Kidney (tissue), 14 donors: Measurements from ENCODE around the gene FARS2. TPM values are rescaled to one million over a fixed set of nuclear protein-coding genes. Genes with fewer than 3 reads are reported as not detected.

Experiments used
- DNase-seq, 5 donors: peaks; one replicate each; pipeline ENCODE4 v3.0.0-alpha.2; 2013 to 2020
- FAIRE-seq: peaks from 2 replicates; lab custom pipeline; 2012; peaks lifted over from hg19 to GRCh38; lab: Jason Lieb, UNC
- H3K27ac ChIP-seq, 2 donors: one replicate each; pipeline ENCODE4 v1.7.0; 2013; ENCODE audit warnings: low read depth in 2 of 2, low read length in 2 of 2, inconsistent platforms in 1 of 2
- H3K27me3 ChIP-seq: one replicate; pipeline ENCODE4 v1.7.1; 2013; ENCODE audit warnings: low read length, inconsistent platforms; ENCODE audit not compliant: control insufficient read depth, insufficient read depth
- H3K36me3 ChIP-seq, 3 donors: one replicate each; pipeline versions ENCODE4 v1.7.0 to v1.7.1; 2013; ENCODE audit warnings: low read length in 3 of 3, control low read depth in 1 of 3, inconsistent platforms in 1 of 3; ENCODE audit not compliant: insufficient read depth in 3 of 3, control insufficient read depth in 2 of 3
- H3K4me1 ChIP-seq, 3 donors: one replicate each; pipeline versions ENCODE4 v1.7.0 to v1.7.1; 2013; ENCODE audit warnings: low read length in 3 of 3, inconsistent platforms in 1 of 3, low read depth in 1 of 3; ENCODE audit not compliant: control insufficient read depth in 2 of 3, insufficient read depth in 2 of 3
- H3K4me3 ChIP-seq, 3 donors: one replicate each; pipeline versions ENCODE4 v1.7.0 to v1.8.1; 2013; ENCODE audit warnings: low read length in 3 of 3, control low read depth in 1 of 3, inconsistent platforms in 1 of 3
- H3K9ac ChIP-seq, 3 donors: one replicate each; pipeline versions ENCODE4 v1.7.0 to v1.7.1; 2013; ENCODE audit warnings: low read length in 3 of 3, control low read depth in 1 of 3, inconsistent platforms in 1 of 3
- H3K9me3 ChIP-seq, 3 donors: one replicate each; pipeline versions ENCODE4 v1.7.0 to v1.7.1; 2013; ENCODE audit warnings: low read length in 3 of 3, control low read depth in 1 of 3, inconsistent platforms in 1 of 3; ENCODE audit not compliant: control insufficient read depth in 2 of 3, insufficient read depth in 1 of 3
- intact Hi-C: fragments of 100-400 bp; cut with DNase I; formaldehyde crosslinking; loops from one replicate; pipeline ENCODE4 v1.11.1; 2022
- polyA plus RNA-seq: library from polyadenylated mRNA; stranded (reverse); fragments of 350-450 nt; fragmentation: Illumina TruSeq; extraction: RNeasy Lipid Tissue Mini Kit (QIAGEN cat#74804); gene quantifications from one replicate; pipeline ENCODE4 v1.2.3, GENCODE V29; 2014; ENCODE audit warnings: low read depth, low replicate concordance; ENCODE audit not compliant: insufficient read depth
- total RNA-seq: library from RNA; stranded (reverse); fragmentation: NEBNext Ultra II Directional; extraction: Animal tissue kit (Norgen Biotek cat#: 25700); gene quantifications from one replicate; pipeline ENCODE4 v1.2.1, GENCODE V29; 2021
- TF ChIP-seq, protein P1 (sequence below): IDR thresholded peaks from 3 replicates; pipeline ENCODE4 v1.5.1; 2012; ENCODE audit warnings: mild to moderate bottlenecking, moderate library complexity, borderline replicate concordance; ENCODE audit not compliant: insufficient read depth; ENCODE audit errors: extremely low read depth
- donor health status: control.
- donor health status: control.
- donor health status: control.
- donor health status: control.
- donor health status: control.
- donor health status: DM: yes; HTN: yes; CAD: no.
- donor health status: Normal renal cell carcinoma (clear cell type).

FARS2 gene
- total and polyA plus RNA-seq, 2 donors from 2014 or later, result 22.1 to 24.8 TPM

- no peak overlapping the region for H3K4me3 ChIP-seq
- intact Hi-C loops, result no loop called here
- FAIRE-seq (no peak), DNase-seq (no peak)
- no peak overlapping the region for H3K27ac ChIP-seq
- H3K27me3 ChIP-seq, result no peaks in the 10 kb centered on the region
- H3K4me1 ChIP-seq, result no peaks in the 10 kb centered on the region
- no peaks in the 10 kb centered on the region for H3K36me3 ChIP-seq
- H3K9ac ChIP-seq, result no peak overlapping the region
- TF ChIP-seq, protein P1, sequence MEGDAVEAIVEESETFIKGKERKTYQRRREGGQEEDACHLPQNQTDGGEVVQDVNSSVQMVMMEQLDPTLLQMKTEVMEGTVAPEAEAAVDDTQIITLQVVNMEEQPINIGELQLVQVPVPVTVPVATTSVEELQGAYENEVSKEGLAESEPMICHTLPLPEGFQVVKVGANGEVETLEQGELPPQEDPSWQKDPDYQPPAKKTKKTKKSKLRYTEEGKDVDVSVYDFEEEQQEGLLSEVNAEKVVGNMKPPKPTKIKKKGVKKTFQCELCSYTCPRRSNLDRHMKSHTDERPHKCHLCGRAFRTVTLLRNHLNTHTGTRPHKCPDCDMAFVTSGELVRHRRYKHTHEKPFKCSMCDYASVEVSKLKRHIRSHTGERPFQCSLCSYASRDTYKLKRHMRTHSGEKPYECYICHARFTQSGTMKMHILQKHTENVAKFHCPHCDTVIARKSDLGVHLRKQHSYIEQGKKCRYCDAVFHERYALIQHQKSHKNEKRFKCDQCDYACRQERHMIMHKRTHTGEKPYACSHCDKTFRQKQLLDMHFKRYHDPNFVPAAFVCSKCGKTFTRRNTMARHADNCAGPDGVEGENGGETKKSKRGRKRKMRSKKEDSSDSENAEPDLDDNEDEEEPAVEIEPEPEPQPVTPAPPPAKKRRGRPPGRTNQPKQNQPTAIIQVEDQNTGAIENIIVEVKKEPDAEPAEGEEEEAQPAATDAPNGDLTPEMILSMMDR, result no peak
- no peaks in the 10 kb centered on the region for H3K9me3 ChIP-seq
These were observed 254.7 kb downstream of the FARS2 start for GRCh38 chr6:5516036-5516435.

- TF ChIP-seq, protein P1, result no peak
- Histone ChIP-seq H3K27ac (no peak overlapping the region), H3K4me3 (no peak overlapping the region), H3K4me1 (no peaks in the 10 kb centered on the region), H3K9ac (no peak overlapping the region), H3K36me3 (no peaks in the 10 kb centered on the region), H3K9me3 (no peaks in the 10 kb centered on the region), H3K27me3 (no peaks in the 10 kb centered on the region)
- no peak for DNase-seq
- no peak for FAIRE-seq
- intact Hi-C loops, result no loop called here
These were observed 256.5 kb downstream of the FARS2 start for GRCh38 chr6:5517796-5518195.

DNA sequence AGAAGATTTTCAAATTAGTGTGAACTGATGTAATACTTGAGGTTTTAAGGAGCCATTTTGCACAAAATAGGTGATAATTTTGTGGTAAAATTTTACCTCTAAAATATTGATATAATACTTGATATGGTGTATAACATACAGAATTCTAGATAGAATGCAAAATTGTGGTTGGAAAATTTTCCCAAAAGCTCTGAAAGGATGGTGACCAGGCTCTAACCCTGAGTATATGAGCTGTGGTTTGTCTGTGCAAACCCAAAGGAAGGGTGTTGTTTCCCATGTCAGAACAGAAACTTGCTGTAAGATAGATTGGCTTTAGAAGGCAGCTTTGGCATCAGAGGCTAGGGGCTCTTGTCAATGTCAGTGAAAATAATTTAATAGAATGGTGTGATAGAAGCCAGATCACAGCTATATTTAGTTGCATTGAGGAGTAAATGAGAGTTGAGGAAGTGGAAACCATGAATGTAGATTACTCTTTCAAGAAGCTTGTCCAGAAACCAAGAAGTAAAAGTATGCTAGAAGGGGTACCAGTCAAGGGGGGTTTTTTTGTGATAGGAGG, 257.7 kb downstream of the FARS2 start:
- DNase-seq (no peak), FAIRE-seq (no peak)
- Histone ChIP-seq H3K27me3 (no peaks in the 10 kb centered on the region), H3K4me3 (no peak overlapping the region), H3K4me1 (no peaks in the 10 kb centered on the region), H3K9me3 (no peaks in the 10 kb centered on the region), H3K27ac (no peak overlapping the region), H3K36me3 (no peaks in the 10 kb centered on the region), H3K9ac (no peak overlapping the region)
- TF ChIP-seq, protein P1, result no peak
- intact Hi-C loops, result no loop called here

DNA sequence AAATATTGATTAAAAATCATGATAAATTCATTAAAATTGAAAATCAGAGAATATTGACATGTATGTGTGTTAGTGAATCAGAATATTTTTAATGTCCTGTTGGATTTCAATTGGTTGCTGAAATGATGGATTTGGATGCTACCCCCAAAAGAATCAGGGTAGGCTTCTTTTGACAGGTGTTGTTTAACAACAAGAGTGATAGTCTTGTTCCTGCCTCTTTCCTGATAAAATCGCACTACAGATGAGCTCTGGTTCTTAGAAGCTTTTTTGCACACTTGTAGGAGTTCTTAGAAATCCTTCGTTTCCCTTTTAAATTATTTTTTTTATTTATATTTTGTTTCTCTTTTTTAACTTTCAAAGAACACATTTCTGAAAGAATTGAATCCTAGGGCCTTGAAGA, 259.5 kb downstream of the FARS2 start:
- no peak for DNase-seq
- Histone ChIP-seq H3K9me3 (no peaks in the 10 kb centered on the region), H3K9ac (no peak overlapping the region), H3K27me3 (no peaks in the 10 kb centered on the region), H3K27ac (no peak overlapping the region), H3K4me3 (no peak overlapping the region), H3K36me3 (no peaks in the 10 kb centered on the region), H3K4me1 (no peaks in the 10 kb centered on the region)
- TF ChIP-seq, protein P1, result no peak
- FAIRE-seq, result no peak
- intact Hi-C loops, result no loop called here
